NOMO-1 treated with dmso at 0.1 percent for 144 hours (cell line): ENCODE measurements around the gene OR2T29.
"Not testable (repeated sequence)": the region's sequence is repeated elsewhere in the genome, so short reads cannot be mapped to it uniquely, and the experiment has no call there.

ENCODE experiments used
- DNase-seq: peaks from one replicate; lab custom pipeline; 2025; ENCODE audit not compliant: unreplicated experiment; lab: John Stamatoyannopoulos, UW

The OR2T29 gene

DNA sequence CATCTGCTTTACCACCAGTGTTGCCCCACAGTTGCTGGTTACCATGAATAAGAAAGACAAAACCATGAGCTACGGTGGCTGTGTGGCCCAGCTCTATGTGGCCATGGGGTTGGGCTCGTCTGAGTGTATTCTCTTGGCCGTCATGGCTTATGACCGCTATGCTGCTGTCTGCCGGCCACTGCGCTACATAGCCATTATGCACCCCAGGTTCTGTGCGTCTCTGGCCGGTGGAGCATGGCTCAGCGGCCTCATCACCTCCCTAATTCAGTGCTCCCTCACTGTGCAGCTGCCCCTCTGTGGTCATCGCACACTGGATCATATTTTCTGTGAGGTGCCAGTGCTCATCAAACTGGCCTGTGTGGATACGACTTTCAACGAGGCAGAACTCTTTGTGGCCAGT lies 40.7 kb downstream of the OR2T29 start:
- DNase-seq = no peak

DNA sequence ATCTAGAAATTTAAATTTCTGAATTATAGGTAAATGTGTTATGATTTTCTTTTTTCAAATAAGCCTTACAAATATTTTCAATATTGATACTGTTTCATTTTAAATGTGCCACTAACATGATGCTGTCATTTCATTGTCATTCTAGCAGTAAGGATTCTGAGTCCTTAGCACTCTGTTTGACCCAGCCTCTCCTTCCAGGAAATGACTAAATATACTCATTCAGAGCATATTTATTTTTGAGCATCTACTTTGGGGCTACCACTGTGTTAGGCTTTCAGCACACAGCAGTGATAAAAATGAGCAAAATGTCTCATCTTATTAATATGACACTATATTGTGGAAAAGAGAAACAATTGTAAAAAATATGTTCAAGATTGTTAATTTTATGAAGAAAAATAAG lies 52.4 kb downstream of the OR2T29 start:
- not testable (repeated sequence) for DNase-seq

GRCh38 chr1:248507773-248508172 lies 54.8 kb downstream of the OR2T29 start, which contains the start of gene OR2G6:
Gene OR2G6 (plus strand): TSS chr1:248508073. CDS start chr1:248521647, 13,574 bp downstream.
- not testable (repeated sequence) for DNase-seq
